IPS-NIHi11 (cell line): ENCODE data around the gene WDR76.

ENCODE experiments used
- DNase-seq: peaks from one replicate; pipeline ENCODE4 v3.0.0; 2012; ENCODE audit warnings: mixed read lengths, low spot score

Gene WDR76

DNA sequence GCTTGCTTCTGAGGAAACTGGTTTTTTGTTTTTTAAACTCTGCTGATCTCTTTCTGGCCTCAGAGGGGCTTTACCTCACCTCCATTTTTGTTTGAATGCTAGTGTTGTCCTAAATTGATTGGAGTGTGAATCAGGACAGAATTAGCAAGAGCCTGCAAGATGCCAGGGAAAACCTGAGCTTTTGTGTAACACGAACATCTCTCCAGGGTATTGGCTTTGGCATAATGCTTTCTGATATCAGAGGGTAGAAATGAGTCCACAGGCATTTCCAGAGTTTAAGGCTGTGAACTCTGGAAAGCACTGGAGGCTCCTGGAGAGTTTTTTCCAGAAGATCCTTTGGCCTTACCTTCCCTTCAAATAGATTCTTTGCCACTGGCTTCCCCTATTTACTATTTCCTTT, 87.1 kb downstream of the WDR76 start:
- no peak for DNase-seq

DNA sequence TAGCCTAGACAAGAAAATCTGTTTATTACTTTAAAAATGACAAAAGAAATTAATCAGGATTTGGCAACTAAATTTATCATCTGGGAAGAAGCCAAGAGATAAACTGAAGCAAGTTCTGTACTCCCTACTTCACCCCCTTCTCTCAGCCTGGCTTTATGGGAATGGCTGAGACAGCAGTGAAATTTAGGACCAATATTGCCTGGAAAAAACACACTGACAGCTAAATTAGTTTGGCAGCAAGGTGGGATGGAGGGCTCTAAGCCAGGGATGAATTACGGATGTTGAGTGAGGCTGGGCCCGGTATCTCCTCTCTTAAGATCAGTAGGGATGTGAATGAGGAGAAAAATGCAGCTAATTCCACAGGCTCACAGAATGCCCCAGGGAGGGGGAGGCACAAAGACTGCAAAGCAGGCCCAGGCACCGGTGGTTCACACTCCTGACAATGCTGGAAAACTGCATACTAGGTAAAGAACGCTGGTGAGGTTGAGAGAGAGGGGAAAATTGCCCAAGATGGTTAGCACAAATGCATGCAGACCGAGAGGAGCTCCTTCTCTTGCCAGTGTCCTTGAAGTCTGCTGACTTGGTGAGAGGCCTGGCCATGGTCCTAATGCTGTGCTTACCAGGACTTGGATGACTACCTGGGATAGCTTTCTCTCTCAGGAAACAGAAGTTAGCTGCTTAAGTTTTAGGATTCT, 89.0 kb downstream of the WDR76 start:
- DNase-seq = no peak

DNA sequence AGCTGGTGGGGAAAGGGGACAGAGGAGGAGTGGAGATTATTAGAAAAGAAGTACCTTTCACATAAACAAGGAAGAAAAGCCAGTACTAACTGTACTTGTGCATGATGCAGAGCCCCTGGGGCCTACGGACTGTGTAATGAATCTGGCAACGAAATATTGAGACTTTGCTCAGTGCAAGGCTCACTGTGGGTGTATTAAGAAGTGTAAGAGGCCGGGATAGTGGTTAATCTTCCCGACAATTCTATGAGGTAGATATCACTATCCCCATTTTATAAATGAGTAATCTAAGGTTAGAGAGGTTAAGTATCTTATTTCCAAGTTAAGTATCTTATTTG, 89.5 kb downstream of the WDR76 start:
- DNase-seq = no peak
